K562 (cell line): ENCODE data around the gene C1QTNF6. TPM values are rescaled to one million over a fixed set of nuclear protein-coding genes. Genes with fewer than 3 reads are reported as not detected.

Source experiments
- ATAC-seq: fragments of 200-7000 bp; cut with Tn5 transposase; 3 replicates; pipeline ENCODE4 v1.9.1; 2020; ENCODE audit warnings: moderate library complexity
- BruUV-seq: library from RNA; stranded (reverse); fragments of 400-500 nt; replicated peaks from 2 replicates; lab custom pipeline; 2021; lab: Mats Ljungman, UMichigan
- CTCF ChIA-PET: fragments of 300-600 bp; formaldehyde crosslinking; extraction: SDS; loops from one replicate; lab custom pipeline; 2021; ENCODE audit warnings: low intra/inter-chr PET ratio; lab: Yijun Ruan, JAX
- POLR2A ChIA-PET: fragments of 300-600, 350-650 bp; sonication (Branson Sonifier 250); formaldehyde crosslinking; extraction: SDS; loops from one replicate; lab custom pipeline; 2021; ENCODE audit warnings: antibody characterized with exemption, inconsistent platforms; lab: Yijun Ruan, JAX
- DNase-seq, 4 experiments: peaks; one replicate each; pipeline versions ENCODE4 v3.0.0 to v3.0.0-alpha.2; 2011 to 2018; ENCODE audit warnings: low spot score in 3 of 4, mixed read lengths in 3 of 4; ENCODE audit errors: extremely low read depth in 1 of 4
- FAIRE-seq: peaks from 2 replicates; lab custom pipeline; 2011; peaks lifted over from hg19 to GRCh38; lab: Jason Lieb, UNC
- H2AFZ ChIP-seq: 2 replicates; pipeline ENCODE4 v1.6.0; 2011; ENCODE audit warnings: low read depth, low read length, control low read depth, inconsistent platforms
- H3K27ac ChIP-seq: fragments of 200-600 bp; 3 replicates; pipeline ENCODE4 v1.8.0; 2011; ENCODE audit warnings: low read depth, mild to moderate bottlenecking, control low read depth, inconsistent platforms, low read length, moderate library complexity, mixed read lengths; ENCODE audit errors: extremely low read depth
- H3K27me3 ChIP-seq, 2 experiments: fragments of 300-600 bp in 1 of 2; 2 replicates in 1 of 2; 3 replicates in 1 of 2; pipeline versions ENCODE4 v1.6.0 to v1.8.0; 2011; ENCODE audit warnings: inconsistent platforms in 2 of 2, low read length in 2 of 2, mild to moderate bottlenecking in 1 of 2, mixed read lengths in 1 of 2, moderate library complexity in 1 of 2; ENCODE audit not compliant: control insufficient read depth in 2 of 2, insufficient read depth in 2 of 2
- H3K36me3 ChIP-seq: fragments of 300-600 bp; 3 replicates; pipeline ENCODE4 v1.8.0; 2011; ENCODE audit warnings: mild to moderate bottlenecking, low read length, inconsistent platforms; ENCODE audit not compliant: control insufficient read depth, insufficient read depth
- H3K4me1 ChIP-seq, 2 experiments: fragments of 200-600 bp in 1 of 2; replicated peaks in 1 of 2; 2 replicates in 1 of 2; 3 replicates in 1 of 2; pipeline versions ENCODE4 v1.5.1 to v1.8.0; 2011; ENCODE audit warnings: inconsistent platforms in 2 of 2, low read length in 2 of 2, mild to moderate bottlenecking in 1 of 2, mixed read lengths in 1 of 2, moderate library complexity in 1 of 2; ENCODE audit not compliant: control insufficient read depth in 2 of 2, insufficient read depth in 2 of 2
- H3K4me2 ChIP-seq: 2 replicates; pipeline ENCODE4 v1.6.1; 2011; ENCODE audit warnings: low read length, control low read depth, inconsistent platforms, mixed read lengths; ENCODE audit not compliant: insufficient read depth
- H3K4me3 ChIP-seq: fragments of 200-600 bp; sonication (generic), shearing (Covaris generic); 2 replicates; pipeline ENCODE4 v1.5.1; 2016; ENCODE audit warnings: control low read depth, inconsistent platforms
- H3K79me2 ChIP-seq: fragments of 200-600 bp; 3 replicates; pipeline ENCODE4 v1.8.0; 2011; ENCODE audit warnings: low read length, inconsistent platforms; ENCODE audit not compliant: control insufficient read depth, insufficient read depth
- H3K9ac ChIP-seq, 2 experiments: 2 replicates each; pipeline versions ENCODE4 v1.6.0 to v1.6.1; 2011; ENCODE audit warnings: low read depth in 2 of 2, low read length in 2 of 2, control low read depth in 1 of 2, inconsistent platforms in 1 of 2, mild to moderate bottlenecking in 1 of 2, mixed read lengths in 1 of 2; ENCODE audit not compliant: insufficient read depth in 1 of 2
- H3K9me1 ChIP-seq: one replicate; pipeline ENCODE4 v1.6.0; 2011; ENCODE audit warnings: inconsistent platforms, mild to moderate bottlenecking, low read length, moderate library complexity; ENCODE audit not compliant: control insufficient read depth, insufficient read depth
- H3K9me3 ChIP-seq: replicated peaks from 2 replicates; pipeline ENCODE4 v1.5.1; 2011; ENCODE audit warnings: low read depth, low read length, inconsistent platforms; ENCODE audit not compliant: control insufficient read depth, insufficient read depth
- H4K20me1 ChIP-seq: replicated peaks from 2 replicates; pipeline ENCODE4 v1.6.1; 2011; ENCODE audit warnings: low read length, inconsistent platforms, mixed read lengths; ENCODE audit not compliant: control insufficient read depth, insufficient read depth
- BRCA1 ChIP-seq, 2 experiments: fragments of 450-650 bp in 1 of 2; sonication (generic) in 1 of 2; formaldehyde crosslinking in 1 of 2; IDR thresholded peaks; 2 replicates each; pipeline versions ENCODE4 v1.5.0 to v1.6.1; 2017 to 2020; ENCODE audit warnings: mild to moderate bottlenecking in 1 of 2, missing genetic modification reagents in 1 of 2
- CTBP1 ChIP-seq: fragments of 450-650 bp; IDR thresholded peaks from 2 replicates; pipeline ENCODE4 v1.6.1; 2016; ENCODE audit warnings: borderline replicate concordance
- CTCF ChIP-seq, 3 experiments: IDR thresholded peaks in 2 of 3; conservative IDR thresholded peaks in 1 of 3; 2 replicates each; pipeline ENCODE4 v1.5.1; 2011 to 2012; ENCODE audit warnings: low read length in 3 of 3, mild to moderate bottlenecking in 3 of 3, control low read depth in 2 of 3, improper control_type of control experiment in 1 of 3, inconsistent platforms in 1 of 3, low read depth in 1 of 3, mixed read lengths in 1 of 3, moderate library complexity in 1 of 3; ENCODE audit not compliant: insufficient read depth in 2 of 3
- MYBL2 ChIP-seq, 2 experiments: fragments of 450-650 bp in 1 of 2; sonication (generic) in 1 of 2; formaldehyde crosslinking in 1 of 2; IDR thresholded peaks; 2 replicates each; pipeline versions ENCODE4 v1.6.1 to v1.8.1; 2017 to 2022; ENCODE audit warnings: borderline replicate concordance in 1 of 2, inconsistent platforms in 1 of 2, low read depth in 1 of 2, mild to moderate bottlenecking in 1 of 2, missing genetic modification reagents in 1 of 2, moderate library complexity in 1 of 2
- NRF1 ChIP-seq, 2 experiments: fragments of 450-650 bp; IDR thresholded peaks in 1 of 2; conservative IDR thresholded peaks in 1 of 2; 2 replicates each; pipeline ENCODE4 v1.6.1; 2014; ENCODE audit warnings: mild to moderate bottlenecking in 2 of 2
- RAD21 ChIP-seq, 2 experiments: fragments of 250-450 bp in 1 of 2; fragments of 450-650 bp in 1 of 2; sonication (Bioruptor Pico) in 1 of 2; formaldehyde crosslinking in 1 of 2; IDR thresholded peaks in 1 of 2; conservative IDR thresholded peaks in 1 of 2; 2 replicates each; pipeline versions ENCODE4 v1.4.0 to v1.8.0; 2020 to 2022; ENCODE audit warnings: mild to moderate bottlenecking in 2 of 2, moderate library complexity in 1 of 2
- ZKSCAN8 ChIP-seq: fragments of 200-800 bp; sonication (Bioruptor generic); IDR thresholded peaks from 2 replicates; pipeline ENCODE4 v1.6.1; 2016; ENCODE audit warnings: missing genetic modification characterization, missing compliant biosample characterization
- WGBS: fragments of 100-300 bp; shearing (Covaris generic); methylation state at CpG from one replicate; pipeline ENCODE4 v1.1.6; 2016; ENCODE audit warnings: low coverage, mixed read lengths; ENCODE audit not compliant: insufficient coverage; ENCODE audit errors: missing lambda C conversion rate; 5-methylcytosine and 5-hydroxymethylcytosine counted together
- in situ Hi-C: fragments of 300-500 bp; cut with MboI; formaldehyde crosslinking; loops from 4 replicates; pipeline ENCODE4 v1.15.0; 2018; ENCODE audit warnings: inconsistent platforms, mixed read lengths
- intact Hi-C: fragments of 100-400 bp; cut with micrococcal nuclease; formaldehyde crosslinking; loops from 2 replicates; pipeline ENCODE4 v1.14.2; 2022
- polyA plus RNA-seq, 8 experiments: library from polyadenylated mRNA; depleted of rRNA in 4 of 8; stranded (reverse) in 5 of 8; unstranded in 3 of 8; fragments of >200 nt; fragmentation: Nextera tagmentation in 2 of 8; fragmentation: Illumina TruSeq in 1 of 8; extraction: Ambion mirVana in 2 of 8; extraction: Trizol in 1 of 8; gene quantifications; 2 replicates each; pipeline versions ENCODE4 v1.2.1 to v1.2.3, GENCODE V29; 2011 to 2014; ENCODE audit warnings: inconsistent platforms in 1 of 8, missing spikeins in 1 of 8
- total RNA-seq, 7 experiments: library from RNA; depleted of rRNA in 6 of 7; stranded (reverse); fragments of >200 nt in 6 of 7; fragmentation: Illumina TruSeq in 2 of 7; extraction: Trizol in 2 of 7; gene quantifications; 2 replicates each; pipeline versions ENCODE4 v1.2.1 to v1.2.3, GENCODE V29; 2011 to 2021; ENCODE audit warnings: low replicate concordance in 1 of 7

C1QTNF6 gene
- total and polyA plus RNA-seq, 9 of the 15 experiments (the other 6 are each of a cell fraction or from before 2014, with no cell fraction given): 0.18 to 0.92 (median 0.55) TPM

- in situ Hi-C loops (no loop called here), intact Hi-C loops (no loop called here)
- FAIRE-seq (no peak), DNase-seq (peak; percentile 24 to 52 (median 28)), ATAC-seq (peak; percentile 84)
- ChIA-PET CTCF (interaction anchor here (1.3 kb wide), 1 partner anchor 17 kb away, joined by 3 read pairs; no protein-coding TSS in a partner anchor), POLR2A (no interaction called here)
- Histone ChIP-seq H4K20me1 (0 out of 2 replicates have a peak, but pooled peaks cover 3% of the 10 kb centered on the region), H3K27me3 (peaks cover 3 to 46% of the 10 kb centered on the region in 2 experiments; a peak in 4 of 5 replicates), H3K9me3 (no peaks in the 10 kb centered on the region), H3K4me2 (no peak overlapping the region), H3K9ac (no peak overlapping the region), H2AFZ (no peak overlapping the region), H3K27ac (no peak overlapping the region)
- TF ChIP-seq MYBL2 (IDR thresholded peaks at IDR 0.05; ENCODE audit: low read depth) (no peak), MYBL2 (CRISPR knock-in tag; IDR thresholded peaks at IDR 0.05; ENCODE audit: borderline replicate concordance) (no peak), ZKSCAN8 (peak; percentile 80), BRCA1 (IDR thresholded peaks at IDR 0.05) (no peak), BRCA1 (CRISPR knock-in tag; IDR thresholded peaks at IDR 0.05) (no peak), NRF1 (conservative IDR thresholded peaks at IDR 0.05 in 1 of 2, IDR thresholded peaks at IDR 0.05 in 1 of 2) (peak; percentile 44 to 67), RAD21 (CRISPR knock-in tag; conservative IDR thresholded peaks at IDR 0.05 in 1 of 2, IDR thresholded peaks at IDR 0.05 in 1 of 2) (peak in 1 of 2 experiments; percentile 58; a peak in 2 of 4 replicates), CTCF (IDR thresholded peaks at IDR 0.05 in 2 of 3, conservative IDR thresholded peaks at IDR 0.05 in 1 of 3; ENCODE audit: insufficient read depth in 2 of 3, low read depth in 1 of 3, low read length in 3 of 3) (peak in 2 of 3 experiments; percentile 35 to 73; a peak in 4 of 6 replicates), CTBP1 (peak; percentile 86)
- TF ChIP-seq, all 486 proteins: peak for 5
- BruUV-seq: no TSS peak
- Histone ChIP-seq H3K4me3 (no peak overlapping the region), H3K4me1 (peaks cover 0 to 22% of the 10 kb centered on the region in 2 experiments; a peak in 3 of 5 replicates), H3K36me3 (no peaks in the 10 kb centered on the region), H3K9me1 (no peaks in the 10 kb centered on the region), H3K79me2 (no peaks in the 10 kb centered on the region)
- 26% methylated on average over 21 of the region's 37 CpGs for WGBS
Measured at GRCh38 chr22:37182101-37182948, 5.7 kb downstream of the C1QTNF6 start.
